H1 (cell line): ENCODE data around the gene SLC38A10. TPM values are rescaled to one million over a fixed set of nuclear protein-coding genes. Genes with fewer than 3 reads are reported as not detected.

Experiments
- CTCF ChIA-PET: fragments of 300-600 bp; sonication (Branson Sonifier 250); formaldehyde crosslinking; loops from one replicate; lab custom pipeline; 2021; ENCODE audit not compliant: partially characterized antibody; lab: Charles Lee
- POLR2A ChIA-PET: fragments of 300-600 bp; sonication (Branson Sonifier 250); formaldehyde crosslinking; loops from one replicate; lab custom pipeline; 2021; ENCODE audit warnings: inconsistent platforms; ENCODE audit not compliant: partially characterized antibody; lab: Charles Lee
- DNase-seq, 2 experiments: peaks; one replicate each; pipeline versions ENCODE4 v3.0.0 to v3.0.0-alpha.2; 2010 to 2022; ENCODE audit warnings: low spot score in 2 of 2, low read depth in 1 of 2, mixed read lengths in 1 of 2
- FAIRE-seq: peaks from 2 replicates; lab custom pipeline; 2011; peaks lifted over from hg19 to GRCh38; lab: Jason Lieb, UNC
- H2AFZ ChIP-seq: 2 replicates; pipeline ENCODE4 v1.8.1; 2012; ENCODE audit warnings: low read length, inconsistent platforms
- H2AK5ac ChIP-seq: 2 replicates; pipeline ENCODE4 v1.6.1; 2013; ENCODE audit warnings: low read depth, low read length
- H2BK120ac ChIP-seq: replicated peaks from 2 replicates; pipeline ENCODE3; 2013; ENCODE audit warnings: low read depth, low read length, inconsistent platforms
- H2BK12ac ChIP-seq: 2 replicates; pipeline ENCODE4 v1.6.1; 2013; ENCODE audit warnings: low read depth, low read length
- H2BK15ac ChIP-seq: 2 replicates; pipeline ENCODE4 v1.6.1; 2013; ENCODE audit warnings: low read length
- H2BK20ac ChIP-seq: 2 replicates; pipeline ENCODE4 v1.6.1; 2013; ENCODE audit warnings: low read length
- H2BK5ac ChIP-seq: 2 replicates; pipeline ENCODE4 v1.6.1; 2013; ENCODE audit warnings: low read depth, low read length
- H3K14ac ChIP-seq: 2 replicates; pipeline ENCODE4 v1.6.1; 2013; ENCODE audit warnings: inconsistent platforms; ENCODE audit not compliant: insufficient read length
- H3K18ac ChIP-seq: 2 replicates; pipeline ENCODE4 v1.6.1; 2013; ENCODE audit warnings: low read length; ENCODE audit errors: extremely low read depth
- H3K23ac ChIP-seq: 2 replicates; pipeline ENCODE4 v1.6.1; 2013; ENCODE audit warnings: inconsistent platforms; ENCODE audit not compliant: insufficient read length
- H3K23me2 ChIP-seq: 2 replicates; pipeline ENCODE4 v1.6.1; 2013; ENCODE audit warnings: low read depth, low read length
- H3K27ac ChIP-seq: 2 replicates; pipeline ENCODE4 v1.6.1; 2011; ENCODE audit warnings: low read depth, low read length, inconsistent platforms
- H3K27me3 ChIP-seq, 4 experiments: replicated peaks in 1 of 4; 1 replicate in 1 of 4; 2 replicates in 3 of 4; pipeline versions ENCODE4 v1.6.1 to v1.8.1; 2011 to 2013; ENCODE audit warnings: low read length in 3 of 4, mild to moderate bottlenecking in 3 of 4, inconsistent platforms in 2 of 4, mixed read lengths in 2 of 4, moderate library complexity in 1 of 4; ENCODE audit not compliant: control insufficient read depth in 3 of 4, insufficient read depth in 3 of 4; ENCODE audit errors: extremely low read depth in 1 of 4
- H3K36me3 ChIP-seq, 4 experiments: 2 replicates each; pipeline versions ENCODE4 v1.6.1 to v1.8.1; 2011 to 2013; ENCODE audit warnings: mild to moderate bottlenecking in 4 of 4, low read length in 3 of 4, moderate library complexity in 2 of 4, control low read depth in 1 of 4, inconsistent platforms in 1 of 4; ENCODE audit not compliant: insufficient read depth in 4 of 4, control insufficient read depth in 2 of 4
- H3K4ac ChIP-seq: replicated peaks from 2 replicates; pipeline ENCODE3; 2013; ENCODE audit warnings: low read length, low read depth, mixed read lengths, inconsistent platforms; ENCODE audit not compliant: insufficient read length
- H3K4me1 ChIP-seq, 4 experiments: replicated peaks in 1 of 4; 1 replicate in 1 of 4; 2 replicates in 3 of 4; pipeline versions ENCODE4 v1.6.1 to v1.8.1; 2011 to 2013; ENCODE audit warnings: low read length in 3 of 4, inconsistent platforms in 2 of 4, mixed read lengths in 1 of 4; ENCODE audit not compliant: insufficient read depth in 4 of 4, control insufficient read depth in 3 of 4
- H3K4me2 ChIP-seq, 2 experiments: 2 replicates each; pipeline versions ENCODE4 v1.6.1 to v1.8.1; 2011 to 2013; ENCODE audit warnings: low read depth in 2 of 2, low read length in 2 of 2, control low read depth in 1 of 2, inconsistent platforms in 1 of 2, mild to moderate bottlenecking in 1 of 2; ENCODE audit not compliant: insufficient read depth in 1 of 2
- H3K4me3 ChIP-seq, 4 experiments: fragments of 200-600, 300-600 bp in 1 of 4; sonication (generic), shearing (Covaris generic), sonication (Bioruptor Twin) in 1 of 4; 2 replicates each; pipeline versions ENCODE4 v1.5.1 to v1.8.1; 2011 to 2016; ENCODE audit warnings: low read length in 4 of 4, low read depth in 3 of 4, control low read depth in 2 of 4, inconsistent platforms in 2 of 4, mild to moderate bottlenecking in 2 of 4, mixed read lengths in 1 of 4, moderate library complexity in 1 of 4; ENCODE audit not compliant: insufficient read depth in 2 of 4; ENCODE audit errors: extremely low read depth in 1 of 4
- H3K56ac ChIP-seq: replicated peaks from 2 replicates; pipeline ENCODE3; 2013; ENCODE audit warnings: low read depth, mild to moderate bottlenecking, mixed read lengths, low read length, inconsistent platforms; ENCODE audit not compliant: insufficient read length
- H3K79me1 ChIP-seq: 2 replicates; pipeline ENCODE4 v1.6.1; 2013; ENCODE audit warnings: low read depth, low read length, control low read depth
- H3K79me2 ChIP-seq, 2 experiments: 2 replicates each; pipeline versions ENCODE4 v1.6.1 to v1.8.1; 2012 to 2013; ENCODE audit warnings: low read length in 2 of 2, mild to moderate bottlenecking in 2 of 2, inconsistent platforms in 1 of 2; ENCODE audit not compliant: insufficient read depth in 2 of 2, control insufficient read depth in 1 of 2
- H3K9ac ChIP-seq, 4 experiments: replicated peaks in 1 of 4; 1 replicate in 1 of 4; 2 replicates in 3 of 4; pipeline versions ENCODE4 v1.6.1 to v1.8.1; 2011 to 2013; ENCODE audit warnings: low read depth in 3 of 4, low read length in 3 of 4, control low read depth in 2 of 4, mild to moderate bottlenecking in 2 of 4, moderate library complexity in 2 of 4, inconsistent platforms in 1 of 4; ENCODE audit errors: extremely low read depth in 1 of 4
- H3K9me3 ChIP-seq, 2 experiments: 2 replicates each; pipeline versions ENCODE4 v1.6.1 to v1.8.1; 2012 to 2013; ENCODE audit warnings: mild to moderate bottlenecking in 2 of 2, moderate library complexity in 2 of 2, control low read depth in 1 of 2, inconsistent platforms in 1 of 2, low read depth in 1 of 2, low read length in 1 of 2, mixed read lengths in 1 of 2; ENCODE audit not compliant: insufficient read depth in 2 of 2
- H4K20me1 ChIP-seq, 2 experiments: replicated peaks in 1 of 2; 2 replicates each; pipeline versions ENCODE3 to v1.8.1; 2011 to 2013; ENCODE audit warnings: inconsistent platforms in 2 of 2, low read length in 2 of 2, mild to moderate bottlenecking in 1 of 2; ENCODE audit not compliant: insufficient read depth in 2 of 2, control insufficient read depth in 1 of 2
- H4K5ac ChIP-seq: 2 replicates; pipeline ENCODE4 v1.6.1; 2013; ENCODE audit warnings: low read length, low read depth, mixed read lengths, inconsistent platforms; ENCODE audit not compliant: insufficient read length
- H4K8ac ChIP-seq: 2 replicates; pipeline ENCODE4 v1.8.0; 2013; ENCODE audit warnings: mild to moderate bottlenecking, moderate library complexity, low read length, inconsistent platforms; ENCODE audit not compliant: insufficient read depth; ENCODE audit errors: extremely low read depth
- H4K91ac ChIP-seq: replicated peaks from 2 replicates; pipeline ENCODE3; 2013; ENCODE audit warnings: low read length, mixed read lengths, inconsistent platforms; ENCODE audit not compliant: insufficient read length
- CHD1 ChIP-seq: IDR thresholded peaks from 2 replicates; pipeline ENCODE4 v1.6.1; 2012; ENCODE audit warnings: low read depth, low read length, improper control_type of control experiment
- EGR1 ChIP-seq: IDR thresholded peaks from 2 replicates; pipeline ENCODE4 v1.6.1; 2011; ENCODE audit warnings: low read depth, low read length, borderline replicate concordance
- EP300 ChIP-seq, 2 experiments: IDR thresholded peaks; 1 replicate in 1 of 2; 2 replicates in 1 of 2; pipeline ENCODE4 v1.6.1; 2011 to 2012; ENCODE audit warnings: low read depth in 2 of 2, low read length in 2 of 2, mild to moderate bottlenecking in 2 of 2, borderline replicate concordance in 1 of 2, inconsistent platforms in 1 of 2, moderate library complexity in 1 of 2
- FOSL1 ChIP-seq: IDR thresholded peaks from 2 replicates; pipeline ENCODE4 v1.6.1; 2011; ENCODE audit warnings: mild to moderate bottlenecking, low read depth, low read length, moderate library complexity; ENCODE audit not compliant: insufficient read depth
- KDM5A ChIP-seq: fragments of 200-600 bp; IDR thresholded peaks from 2 replicates; pipeline ENCODE4 v1.7.1; 2012; ENCODE audit warnings: mild to moderate bottlenecking, low read length, inconsistent platforms, mixed read lengths
- SAP30 ChIP-seq: fragments of 300-600 bp; sonication (generic); IDR thresholded peaks from 2 replicates; pipeline ENCODE4 v1.7.1; 2012; ENCODE audit warnings: low read length, moderate library complexity, mild to moderate bottlenecking, inconsistent platforms; ENCODE audit not compliant: insufficient read depth, insufficient replicate concordance
- SP4 ChIP-seq: IDR thresholded peaks from 2 replicates; pipeline ENCODE4 v1.6.1; 2012; ENCODE audit warnings: low read length, inconsistent platforms
- TAF7 ChIP-seq: optimal IDR thresholded peaks from 2 replicates; pipeline ENCODE3; 2011; ENCODE audit warnings: low read depth, mild to moderate bottlenecking, inconsistent platforms, low read length, moderate library complexity, borderline replicate concordance
- WGBS, 2 experiments: shearing (Covaris generic) in 1 of 2; methylation state at CpG; one replicate each; pipeline versions ENCODE4 v1.1.6 to v1.1.7; 2013 to 2015; ENCODE audit warnings: low lambda C conversion rate in 2 of 2, mixed read lengths in 2 of 2, inconsistent platforms in 1 of 2, low coverage in 1 of 2, missing lambda C conversion rate in 1 of 2; ENCODE audit not compliant: insufficient replicate concordance in 2 of 2, insufficient coverage in 1 of 2, insufficient read length in 1 of 2; ENCODE audit errors: extremely low coverage in 1 of 2, missing lambda C conversion rate in 1 of 2; 5-methylcytosine and 5-hydroxymethylcytosine counted together
- polyA plus RNA-seq, 7 experiments: library from polyadenylated mRNA; depleted of rRNA in 3 of 7; stranded (reverse) in 5 of 7; unstranded in 2 of 7; fragments of >200 nt in 5 of 7; fragments of 200-250 nt in 2 of 7; gene quantifications; 1 replicate in 5 of 7; 2 replicates in 1 of 7; 4 replicates in 1 of 7; pipeline versions ENCODE4 v1.2.1 to v1.2.3, GENCODE V29; 2011 to 2013; ENCODE audit warnings: missing spikeins in 2 of 7, mixed read lengths in 2 of 7
- total RNA-seq: library from RNA; stranded (reverse); fragmentation: NEBNext Ultra II Directional; extraction: Animal tissue kit (Norgen Biotek cat#: 25700); gene quantifications from 2 replicates; pipeline ENCODE4 v1.2.1, GENCODE V29; 2021
- TF ChIP-seq, protein P1 (sequence below), 3 experiments: IDR thresholded peaks; 1 replicate in 2 of 3; 2 replicates in 1 of 3; pipeline versions ENCODE4 v1.5.1 to v1.6.1; 2011; ENCODE audit warnings: low read length in 3 of 3, mild to moderate bottlenecking in 3 of 3, inconsistent platforms in 2 of 3, low read depth in 1 of 3, moderate library complexity in 1 of 3; ENCODE audit not compliant: insufficient read depth in 1 of 3; ENCODE audit errors: control extremely low read depth in 1 of 3
- TF ChIP-seq, protein P2 (sequence below): IDR thresholded peaks from 2 replicates; pipeline ENCODE4 v1.6.1; 2011; ENCODE audit warnings: low read length, improper control_type of control experiment

SLC38A10 gene
- total and polyA plus RNA-seq, 2 of the 8 experiments (the other 6 are each of a cell fraction or from before 2014, with no cell fraction given) = 26.4 to 41.0 TPM

DNA sequence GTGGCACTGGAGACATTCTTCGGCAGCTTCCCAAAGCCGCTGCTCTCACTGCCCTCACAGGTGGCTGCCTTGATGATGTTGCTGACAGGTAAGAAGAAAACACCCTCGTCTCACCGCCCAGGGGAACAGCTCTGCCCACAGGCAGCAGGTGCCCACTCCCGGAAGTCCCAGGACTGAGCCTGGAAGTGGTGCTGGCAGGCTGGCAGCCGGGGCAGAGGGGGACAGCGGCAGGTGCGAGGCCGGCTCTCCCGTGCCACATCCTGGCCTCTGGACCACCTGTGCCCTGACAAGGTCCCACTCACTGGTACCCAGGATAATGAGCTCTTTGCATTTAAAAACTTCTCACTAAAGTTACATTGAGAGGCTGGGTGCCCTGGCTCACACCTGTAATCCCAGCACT, 92.8 kb downstream of the SLC38A10 start:
- WGBS, 2 experiments = 92% methylated on average over 8 of the region's 10 CpGs; no CpG with 5 or more reads in 1 of the 2 experiments
- H2AK5ac ChIP-seq = no peak overlapping the region
- no peak overlapping the region for H2BK120ac ChIP-seq
- H3K9ac ChIP-seq = no peak overlapping the region
- no peaks in the 10 kb centered on the region for H3K79me2 ChIP-seq
- H4K20me1 ChIP-seq = peaks cover 0 to 8% of the 10 kb centered on the region in 2 experiments
- no peak overlapping the region for H2BK12ac ChIP-seq
- H3K27me3 ChIP-seq = no peaks in the 10 kb centered on the region
- no peaks in the 10 kb centered on the region for H3K79me1 ChIP-seq
- H3K56ac ChIP-seq = no peak overlapping the region
- H3K4ac ChIP-seq = no peak overlapping the region
- CTCF ChIA-PET = interaction anchor here (0.7 to 3.0 kb wide), 8 partner anchors 9 to 1409 kb away, joined by 3 to 25 read pairs (median 4); no protein-coding TSS in a partner anchor
- H2BK20ac ChIP-seq = no peak overlapping the region
- no peak overlapping the region for H3K4me3 ChIP-seq
- no peak overlapping the region for H2AFZ ChIP-seq
- peaks cover 0 to 10% (median 4%) of the 10 kb centered on the region in 4 experiments; a peak in 4 of 8 replicates for H3K36me3 ChIP-seq
- H4K5ac ChIP-seq = no peak overlapping the region
- no peak overlapping the region for H2BK15ac ChIP-seq
- FAIRE-seq = no peak
- H4K91ac ChIP-seq = no peak overlapping the region
- H3K23me2 ChIP-seq = no peaks in the 10 kb centered on the region
- POLR2A ChIA-PET = interaction anchor here (0.7 kb wide), 1 partner anchor 19 kb away, joined by 3 read pairs; no protein-coding TSS in a partner anchor
- no peaks in the 10 kb centered on the region; a peak in 1 of 7 replicates for H3K4me1 ChIP-seq
- no peak overlapping the region for H3K18ac ChIP-seq
- H3K14ac ChIP-seq = no peak overlapping the region
- H3K23ac ChIP-seq = no peak overlapping the region
- peak overlapping the region; percentile 68; the same call in 1 of the 2 replicates for H4K8ac ChIP-seq
- H3K4me2 ChIP-seq = no peak overlapping the region
- H3K27ac ChIP-seq = no peak overlapping the region
- H3K9me3 ChIP-seq = no peaks in the 10 kb centered on the region
- DNase-seq = no peak
- H2BK5ac ChIP-seq = no peak overlapping the region
- TF ChIP-seq EGR1 (no peak), CHD1 (no peak), EP300 (IDR thresholded peaks at IDR 0.05; ENCODE audit: borderline replicate concordance in 1 of 2, low read depth in 2 of 2, low read length in 2 of 2) (no peak), SAP30 (no peak), KDM5A (no peak), FOSL1 (no peak), SP4 (no peak), TAF7 (no peak)
- TF ChIP-seq, protein P1, sequence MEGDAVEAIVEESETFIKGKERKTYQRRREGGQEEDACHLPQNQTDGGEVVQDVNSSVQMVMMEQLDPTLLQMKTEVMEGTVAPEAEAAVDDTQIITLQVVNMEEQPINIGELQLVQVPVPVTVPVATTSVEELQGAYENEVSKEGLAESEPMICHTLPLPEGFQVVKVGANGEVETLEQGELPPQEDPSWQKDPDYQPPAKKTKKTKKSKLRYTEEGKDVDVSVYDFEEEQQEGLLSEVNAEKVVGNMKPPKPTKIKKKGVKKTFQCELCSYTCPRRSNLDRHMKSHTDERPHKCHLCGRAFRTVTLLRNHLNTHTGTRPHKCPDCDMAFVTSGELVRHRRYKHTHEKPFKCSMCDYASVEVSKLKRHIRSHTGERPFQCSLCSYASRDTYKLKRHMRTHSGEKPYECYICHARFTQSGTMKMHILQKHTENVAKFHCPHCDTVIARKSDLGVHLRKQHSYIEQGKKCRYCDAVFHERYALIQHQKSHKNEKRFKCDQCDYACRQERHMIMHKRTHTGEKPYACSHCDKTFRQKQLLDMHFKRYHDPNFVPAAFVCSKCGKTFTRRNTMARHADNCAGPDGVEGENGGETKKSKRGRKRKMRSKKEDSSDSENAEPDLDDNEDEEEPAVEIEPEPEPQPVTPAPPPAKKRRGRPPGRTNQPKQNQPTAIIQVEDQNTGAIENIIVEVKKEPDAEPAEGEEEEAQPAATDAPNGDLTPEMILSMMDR (IDR thresholded peaks at IDR 0.05; ENCODE audit: control extremely low read depth in 1 of 3, insufficient read depth in 1 of 3, low read depth in 1 of 3, low read length in 3 of 3) = no peak
- TF ChIP-seq, protein P2, sequence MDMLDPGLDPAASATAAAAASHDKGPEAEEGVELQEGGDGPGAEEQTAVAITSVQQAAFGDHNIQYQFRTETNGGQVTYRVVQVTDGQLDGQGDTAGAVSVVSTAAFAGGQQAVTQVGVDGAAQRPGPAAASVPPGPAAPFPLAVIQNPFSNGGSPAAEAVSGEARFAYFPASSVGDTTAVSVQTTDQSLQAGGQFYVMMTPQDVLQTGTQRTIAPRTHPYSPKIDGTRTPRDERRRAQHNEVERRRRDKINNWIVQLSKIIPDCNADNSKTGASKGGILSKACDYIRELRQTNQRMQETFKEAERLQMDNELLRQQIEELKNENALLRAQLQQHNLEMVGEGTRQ = no peak
